Testis (tissue), 3 donors: ENCODE measurements around the gene EPHA6. TPM values are rescaled to one million over a fixed set of nuclear protein-coding genes. Genes with fewer than 3 reads are reported as not detected.
"Not testable (repeated sequence)": the region's sequence is repeated elsewhere in the genome, so short reads cannot be mapped to it uniquely, and the experiment has no call there.

Source experiments
- DNase-seq: peaks from one replicate; pipeline ENCODE4 v3.0.0-alpha.2; 2019
- H3K27ac ChIP-seq, 2 donors: fragments of 200-600 bp; sonication (generic); one replicate each; pipeline ENCODE4 v1.5.1; 2019
- H3K27me3 ChIP-seq: fragments of 200-600 bp; sonication (generic); one replicate; pipeline ENCODE4 v1.5.1; 2019
- H3K36me3 ChIP-seq: fragments of 200-600 bp; sonication (generic); one replicate; pipeline ENCODE4 v1.5.1; 2017; ENCODE audit warnings: low read depth; ENCODE audit errors: missing control alignments
- H3K4me1 ChIP-seq: fragments of 200-600 bp; sonication (generic); one replicate; pipeline ENCODE4 v1.5.1; 2019
- H3K4me3 ChIP-seq, 2 donors: fragments of 200-600 bp; sonication (generic); one replicate each; pipeline ENCODE4 v1.5.1; 2017 to 2019
- H3K9me3 ChIP-seq: fragments of 200-600 bp; sonication (generic); one replicate; pipeline ENCODE4 v1.5.1; 2017
- CTCF ChIP-seq, 3 experiments: fragments of 450-650 bp in 2 of 3; fragments of 200-600 bp in 1 of 3; sonication (generic) in 1 of 3; IDR thresholded peaks; one replicate each; pipeline ENCODE4 v1.5.1; 2016 to 2019; ENCODE audit warnings: antibody characterized with exemption in 3 of 3, mild to moderate bottlenecking in 2 of 3, moderate library complexity in 1 of 3
- POLR2A ChIP-seq: fragments of 450-650 bp; IDR thresholded peaks from one replicate; pipeline ENCODE4 v1.6.1; 2017; ENCODE audit warnings: antibody characterized with exemption, mild to moderate bottlenecking, moderate library complexity
- WGBS, 2 donors: methylation state at CpG; one replicate each; pipeline ENCODE4 v1.1.5; 2018; 5-methylcytosine and 5-hydroxymethylcytosine counted together
- intact Hi-C: fragments of 100-400 bp; cut with DNase I; formaldehyde crosslinking; loops from one replicate; pipeline ENCODE4 v1.15.1; 2023; ENCODE audit warnings: low total_unique reads
- polyA plus RNA-seq: library from polyadenylated mRNA; stranded (reverse); fragments of 350-450 nt; fragmentation: Illumina TruSeq; extraction: RNeasy Lipid Tissue Mini Kit (QIAGEN cat#74804); gene quantifications from one replicate; pipeline ENCODE4 v1.2.3, GENCODE V29; 2014; ENCODE audit warnings: low read depth, low replicate concordance; ENCODE audit not compliant: insufficient read depth
- total RNA-seq, 2 donors: library from RNA; depleted of rRNA; stranded (reverse); fragments of >200 nt; gene quantifications; one replicate each; pipeline ENCODE4 v1.2.3, GENCODE V29; 2016

The EPHA6 gene
- total and polyA plus RNA-seq, 3 donors from 2014 or later, result 9.8 to 33.0 (median 21.2) TPM

GRCh38 chr3:97470481-97470880, 656.1 kb downstream of the EPHA6 start:
- 44 to 46% methylated on average over 2 of the region's 2 CpGs for WGBS, 2 donors
- Histone ChIP-seq H3K4me3 (no peak overlapping the region), H3K27me3 (no peaks in the 10 kb centered on the region), H3K27ac (no peak overlapping the region), H3K36me3 (no peaks in the 10 kb centered on the region), H3K9me3 (no peaks in the 10 kb centered on the region), H3K4me1 (no peaks in the 10 kb centered on the region)
- intact Hi-C loops, result no loop called here
- TF ChIP-seq CTCF (IDR thresholded peaks at IDR 0.05) (no peak), POLR2A (no peak)
- DNase-seq, result no peak

DNA sequence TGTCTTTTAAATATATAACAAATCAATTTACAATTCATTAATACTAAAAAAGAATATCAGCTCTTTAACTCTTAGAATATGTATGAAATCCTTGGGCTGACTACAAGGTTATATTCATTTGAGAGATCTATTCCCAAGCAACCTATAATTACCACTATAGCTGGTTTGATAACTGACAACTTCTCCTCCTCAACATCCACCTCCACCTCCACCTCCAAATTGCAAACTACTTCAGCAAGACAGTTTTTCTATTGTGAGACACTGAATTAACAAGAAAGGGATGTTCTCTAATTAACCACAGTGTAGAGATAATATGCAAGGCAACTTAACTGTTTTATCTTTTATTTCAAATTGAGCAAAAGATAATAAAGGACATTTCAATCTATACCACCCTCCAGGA, 665.3 kb downstream of the EPHA6 start:
- Histone ChIP-seq H3K36me3 (no peaks in the 10 kb centered on the region), H3K4me1 (no peaks in the 10 kb centered on the region), H3K27me3 (no peaks in the 10 kb centered on the region), H3K27ac (no peak overlapping the region), H3K9me3 (no peaks in the 10 kb centered on the region), H3K4me3 (no peak overlapping the region)
- TF ChIP-seq CTCF (IDR thresholded peaks at IDR 0.05) (no peak), POLR2A (no peak)
- DNase-seq, result no peak
- intact Hi-C loops, result no loop called here

GRCh38 chr3:97480696-97481289, 666.4 kb downstream of the EPHA6 start:
- 64 to 80% methylated on average over 18 to 29 of the region's 29 CpGs for WGBS, 2 donors
- H3K9me3 ChIP-seq, intact Hi-C loops, DNase-seq, H3K36me3 ChIP-seq, H3K27me3 ChIP-seq, H3K4me1 ChIP-seq, H3K27ac ChIP-seq: not testable (repeated sequence)
- peak overlapping the region; percentile 43 to 46 for H3K4me3 ChIP-seq

DNA sequence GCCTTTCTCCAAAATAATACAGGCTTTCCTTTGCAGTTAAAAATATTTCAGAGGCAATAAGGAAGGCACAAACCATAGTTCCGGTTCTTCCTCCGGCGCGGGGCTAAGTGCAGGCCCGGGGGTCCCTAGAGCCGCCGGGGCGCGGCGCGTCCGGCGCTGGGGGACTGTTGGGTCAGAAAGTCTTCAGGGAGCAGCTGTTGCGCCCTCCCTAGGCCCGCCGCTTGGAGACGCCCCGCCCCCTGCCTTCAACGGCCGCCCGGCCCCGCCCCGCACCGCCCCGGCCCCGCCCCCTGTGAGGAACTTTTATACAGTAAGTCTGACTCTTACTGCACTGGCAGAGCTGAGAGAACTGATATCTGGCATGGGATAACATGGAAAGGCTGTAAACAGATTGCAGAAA, 667.0 kb downstream of the EPHA6 start:
- intact Hi-C loops, result no loop called here
- H3K4me1 ChIP-seq, result no peaks in the 10 kb centered on the region
- no peaks in the 10 kb centered on the region for H3K27me3 ChIP-seq
- DNase-seq, result peak; percentile 66
- no peak overlapping the region for H3K27ac ChIP-seq
- peak overlapping the region; percentile 43 to 46 for H3K4me3 ChIP-seq
- 86 to 95% methylated on average over 19 to 26 of the region's 26 CpGs for WGBS, 2 donors
- no peaks in the 10 kb centered on the region for H3K36me3 ChIP-seq
- no peak for TF ChIP-seq CTCF (IDR thresholded peaks at IDR 0.05)
- no peaks in the 10 kb centered on the region for H3K9me3 ChIP-seq

DNA sequence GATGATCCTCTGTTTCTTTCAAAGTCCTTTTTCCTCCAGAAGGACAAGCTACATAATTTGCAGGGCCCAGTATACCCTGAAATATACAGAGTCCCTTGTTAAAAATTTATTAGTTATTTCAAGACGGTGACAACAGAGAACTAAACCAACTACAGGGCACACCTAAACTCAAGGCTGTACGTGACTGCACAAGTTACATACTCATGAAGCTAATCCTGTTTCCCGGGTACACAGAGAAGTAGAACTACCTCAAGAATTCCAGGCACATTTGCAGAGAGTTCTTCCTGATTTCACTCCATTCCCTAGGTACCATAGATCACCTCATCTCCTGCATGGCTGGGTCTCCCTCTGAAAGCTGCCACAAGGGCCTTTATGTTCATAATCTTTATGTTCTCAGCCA, 670.8 kb downstream of the EPHA6 start:
- TF ChIP-seq POLR2A (no peak), CTCF (IDR thresholded peaks at IDR 0.05) (no peak)
- H3K36me3 ChIP-seq, result no peaks in the 10 kb centered on the region
- no peaks in the 10 kb centered on the region for H3K4me1 ChIP-seq
- no peaks in the 10 kb centered on the region for H3K27me3 ChIP-seq
- no peak for DNase-seq
- 91 to 92% methylated on average over 3 of the region's 3 CpGs for WGBS, 2 donors
- H3K9me3 ChIP-seq, result no peaks in the 10 kb centered on the region
- intact Hi-C loops, result no loop called here
- no peak overlapping the region for H3K4me3 ChIP-seq
- no peak overlapping the region for H3K27ac ChIP-seq
